ENCODE results near the gene NUP58. TPM values are rescaled to one million over a fixed set of nuclear protein-coding genes. Genes with fewer than 3 reads are reported as not detected.
"Not testable (repeated sequence)": the region's sequence is repeated elsewhere in the genome, so short reads cannot be mapped to it uniquely, and the experiment has no call there.

The NUP58 gene
- total RNA-seq, 4 donors from 2014 or later, result 35.8 to 68.0 (median 52.6) TPM

DNA sequence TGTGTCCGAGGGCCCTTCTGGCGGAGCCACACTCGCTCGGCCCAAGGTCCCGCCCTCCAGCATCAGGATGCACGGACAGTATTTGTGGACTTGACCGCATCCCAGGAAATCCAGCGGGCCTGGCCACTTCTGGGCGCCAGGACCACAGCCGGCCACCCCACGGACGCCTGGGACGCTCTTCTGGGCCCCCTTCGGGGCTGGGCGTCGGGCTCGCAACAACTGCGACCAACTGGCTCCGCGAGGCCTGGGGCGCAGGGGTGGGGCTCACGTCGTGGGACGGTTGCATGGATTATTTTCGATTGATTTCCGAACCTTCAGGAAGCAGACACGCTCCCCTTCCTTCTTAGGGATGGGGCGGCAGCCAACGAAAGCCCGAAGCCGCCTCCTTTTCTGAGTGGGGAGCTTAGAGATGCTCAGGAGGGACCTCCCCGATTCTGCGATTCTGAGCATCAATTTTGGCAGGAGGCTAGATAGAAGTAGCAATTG lies 521 bp upstream of the NUP58 start:
- peak; percentile 50 for ATAC-seq (ENCODE audit: low FRiP score)
- TF ChIP-seq, protein P1, sequence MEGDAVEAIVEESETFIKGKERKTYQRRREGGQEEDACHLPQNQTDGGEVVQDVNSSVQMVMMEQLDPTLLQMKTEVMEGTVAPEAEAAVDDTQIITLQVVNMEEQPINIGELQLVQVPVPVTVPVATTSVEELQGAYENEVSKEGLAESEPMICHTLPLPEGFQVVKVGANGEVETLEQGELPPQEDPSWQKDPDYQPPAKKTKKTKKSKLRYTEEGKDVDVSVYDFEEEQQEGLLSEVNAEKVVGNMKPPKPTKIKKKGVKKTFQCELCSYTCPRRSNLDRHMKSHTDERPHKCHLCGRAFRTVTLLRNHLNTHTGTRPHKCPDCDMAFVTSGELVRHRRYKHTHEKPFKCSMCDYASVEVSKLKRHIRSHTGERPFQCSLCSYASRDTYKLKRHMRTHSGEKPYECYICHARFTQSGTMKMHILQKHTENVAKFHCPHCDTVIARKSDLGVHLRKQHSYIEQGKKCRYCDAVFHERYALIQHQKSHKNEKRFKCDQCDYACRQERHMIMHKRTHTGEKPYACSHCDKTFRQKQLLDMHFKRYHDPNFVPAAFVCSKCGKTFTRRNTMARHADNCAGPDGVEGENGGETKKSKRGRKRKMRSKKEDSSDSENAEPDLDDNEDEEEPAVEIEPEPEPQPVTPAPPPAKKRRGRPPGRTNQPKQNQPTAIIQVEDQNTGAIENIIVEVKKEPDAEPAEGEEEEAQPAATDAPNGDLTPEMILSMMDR (IDR thresholded peaks at IDR 0.05), result no peak
- no peak for DNase-seq (ENCODE audit: low spot score)

DNA sequence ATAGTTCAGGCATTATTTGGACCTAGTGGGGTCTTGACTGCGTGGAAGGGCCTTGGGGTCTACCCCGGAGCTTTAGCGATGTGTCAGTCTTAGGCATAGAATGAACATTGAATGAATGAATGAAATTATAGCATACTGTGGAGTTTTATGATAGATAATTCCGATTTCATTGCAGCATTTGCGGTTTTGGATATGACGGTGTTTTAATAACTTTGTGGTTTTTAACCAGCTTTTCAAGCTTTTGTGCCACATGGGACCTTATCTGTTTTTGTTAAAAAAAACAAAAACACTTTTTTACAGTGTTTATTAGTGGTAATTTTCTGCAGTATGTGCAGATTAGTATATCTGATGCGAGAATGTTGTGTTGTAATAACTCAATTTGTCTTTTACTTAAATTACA lies 696 bp downstream of the NUP58 start:
- no peak for ATAC-seq (ENCODE audit: low FRiP score)
- TF ChIP-seq, protein P1 (IDR thresholded peaks at IDR 0.05), result no peak

DNA sequence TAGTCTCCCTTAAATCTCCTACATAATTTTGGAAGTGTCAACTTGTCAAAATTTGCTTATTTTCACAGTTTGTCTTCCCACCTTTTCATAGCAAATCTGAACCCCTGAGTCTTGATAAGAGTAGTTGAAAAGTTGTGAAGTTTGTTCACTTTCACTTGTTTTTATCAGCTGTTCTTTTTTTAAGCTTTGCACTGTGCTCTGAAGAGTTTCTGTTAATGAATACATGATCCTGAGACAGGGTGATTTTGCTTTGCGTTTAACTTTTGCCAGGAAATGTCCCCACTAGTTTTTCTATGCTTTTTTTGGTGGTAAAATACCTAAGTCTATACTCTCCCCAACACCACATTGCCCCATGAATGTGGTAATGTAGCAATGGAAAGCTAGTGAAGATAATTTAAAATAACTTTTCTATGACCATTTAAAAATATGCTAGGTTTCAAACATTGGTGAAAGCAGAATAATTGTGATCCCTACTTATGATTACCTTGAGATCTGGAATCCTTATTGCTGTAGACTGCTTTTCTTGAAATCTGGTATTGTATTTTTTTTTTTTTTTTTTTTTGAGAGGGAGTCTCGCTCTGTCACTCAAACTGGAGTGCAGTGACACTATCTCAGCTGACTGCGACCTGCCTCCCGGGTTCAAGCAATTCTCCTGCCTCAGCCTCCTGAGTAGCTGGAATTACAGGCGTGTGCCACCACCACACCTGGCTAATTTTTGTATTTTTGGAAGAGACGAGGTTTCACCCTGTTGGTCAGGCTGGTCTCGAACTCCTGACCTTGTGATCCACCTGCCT lies 5.4 kb downstream of the NUP58 start:
- ATAC-seq (ENCODE audit: low FRiP score) (no peak), DNase-seq (ENCODE audit: low spot score) (no peak)
- TF ChIP-seq, protein P1 (IDR thresholded peaks at IDR 0.05), result no peak

More for the DNA sequence above, 696 bp downstream of the NUP58 start:
- DNase-seq (ENCODE audit: low spot score), result no peak

DNA sequence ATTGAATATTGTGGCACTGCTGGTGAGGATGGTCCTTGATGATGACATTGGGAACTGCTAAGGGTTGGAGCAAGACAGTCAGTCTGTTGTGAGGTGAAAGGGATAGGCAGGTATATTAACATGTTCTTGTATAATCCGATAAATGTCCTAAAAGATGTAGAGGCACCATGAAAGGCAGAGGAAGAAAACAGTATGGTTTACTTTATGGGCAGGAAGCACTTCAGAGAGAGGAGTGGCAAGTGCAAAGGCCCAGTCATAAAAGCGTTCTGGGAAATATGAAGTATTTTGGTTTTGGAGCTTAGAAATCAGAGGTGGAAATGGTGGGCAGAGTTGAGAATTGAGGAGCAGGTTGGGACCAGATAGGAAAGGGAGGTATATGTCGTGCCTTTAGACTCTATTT lies 9.5 kb downstream of the NUP58 start:
- TF ChIP-seq, protein P1 (IDR thresholded peaks at IDR 0.05), result no peak
- ATAC-seq (ENCODE audit: low FRiP score), result no peak
- no peak for DNase-seq (ENCODE audit: low spot score)

DNA sequence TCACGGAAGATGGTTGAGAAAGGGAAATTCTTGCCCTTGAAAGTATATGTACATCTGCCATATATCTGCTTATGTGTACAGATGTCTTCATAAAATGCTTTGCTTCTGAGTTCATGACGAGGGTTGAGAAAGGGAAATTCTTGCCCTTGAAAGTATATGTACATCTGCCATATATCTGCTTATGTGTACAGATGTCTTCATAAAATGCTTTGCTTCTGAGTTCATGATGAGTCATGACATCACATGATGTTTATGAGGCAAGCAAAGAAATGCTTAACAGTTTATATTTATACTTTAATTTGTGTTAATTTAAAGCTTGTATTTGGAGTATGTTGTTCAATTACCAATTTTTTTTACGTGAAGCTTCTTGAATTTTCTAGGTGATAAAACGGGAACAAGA lies 17.5 kb downstream of the NUP58 start:
- ATAC-seq (ENCODE audit: low FRiP score); DNase-seq (ENCODE audit: low spot score): not testable (repeated sequence)

DNA sequence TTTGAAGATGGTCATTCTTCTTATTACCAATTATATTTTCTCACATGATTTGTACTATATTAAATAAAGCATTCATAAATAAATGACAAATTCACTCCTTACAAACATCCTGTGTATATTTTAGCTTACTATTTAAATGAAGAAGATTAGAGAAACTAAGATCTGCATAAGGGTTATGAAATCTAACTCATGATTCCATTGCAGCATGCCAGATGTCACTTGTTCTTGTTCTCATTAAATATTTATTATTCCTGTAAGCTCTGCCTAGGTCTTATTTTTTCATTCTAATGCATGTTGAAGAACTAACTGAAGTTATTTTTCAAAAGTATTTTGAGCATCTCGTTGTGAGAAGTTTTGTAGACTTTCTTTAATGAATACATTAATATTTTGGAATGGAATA lies 18.3 kb downstream of the NUP58 start:
- ATAC-seq (ENCODE audit: low FRiP score) (no peak), DNase-seq (ENCODE audit: low spot score) (no peak)
- TF ChIP-seq, protein P1 (IDR thresholded peaks at IDR 0.05), result no peak

DNA sequence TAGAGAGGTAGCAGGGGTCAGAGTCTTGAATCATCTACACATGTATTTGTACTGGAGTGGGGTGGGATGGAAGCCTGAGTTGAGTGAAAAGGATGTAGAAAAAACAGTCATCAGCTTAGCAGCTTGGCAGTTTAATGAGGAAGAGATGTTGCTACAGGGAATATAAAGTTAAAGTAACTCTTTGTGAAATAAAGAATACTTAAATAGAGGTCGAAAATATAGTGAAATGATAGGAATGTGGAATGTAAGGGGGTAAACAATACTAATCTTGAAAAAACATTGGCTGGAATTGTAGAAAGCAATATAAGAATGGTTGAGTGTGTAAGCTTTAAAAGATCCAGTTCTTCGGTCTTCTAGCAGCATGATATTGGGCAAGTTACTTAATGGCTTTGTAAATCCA lies 22.7 kb downstream of the NUP58 start:
- TF ChIP-seq, protein P1 (IDR thresholded peaks at IDR 0.05), result no peak
- ATAC-seq (ENCODE audit: low FRiP score) (no peak), DNase-seq (ENCODE audit: low spot score) (no peak)

Data from omental fat pad (tissue), 4 donors.